ENCODE results near the gene FGF19. TPM values are rescaled to one million over a fixed set of nuclear protein-coding genes. Genes with fewer than 3 reads are reported as not detected.
"Not testable (repeated sequence)": the region's sequence is repeated elsewhere in the genome, so short reads cannot be mapped to it uniquely, and the experiment has no call there.

FGF19 gene
- total RNA-seq, 2 donors from 2014 or later: 0.37 to 0.40 TPM

DNA sequence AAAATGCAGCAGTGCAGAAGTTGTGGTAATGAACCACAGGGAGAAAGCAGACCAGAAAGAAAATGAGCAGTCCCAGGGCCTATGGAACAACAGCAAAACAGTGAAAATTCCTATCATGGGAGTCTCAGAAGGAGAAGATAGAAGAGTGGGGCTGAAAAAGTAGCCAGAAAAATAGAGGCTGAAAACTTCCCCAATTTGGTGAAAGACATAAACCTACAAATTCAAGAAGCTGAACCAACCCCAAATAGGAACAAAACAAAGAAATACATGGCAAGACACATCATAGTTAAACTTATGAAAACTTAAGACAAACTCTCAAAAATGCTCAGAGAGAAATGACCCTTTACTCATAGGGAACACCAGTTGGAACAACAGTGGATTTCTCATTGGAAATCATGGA is 11.4 kb downstream of the FGF19 start:
- H3K9me3 ChIP-seq (ENCODE audit: control insufficient read depth, low read length): no peaks in the 10 kb centered on the region
- H3K36me3 ChIP-seq (ENCODE audit: control insufficient read depth, insufficient read depth, low read length): no peaks in the 10 kb centered on the region
- no peak for DNase-seq
- Mint-ChIP-seq H3K9me3 (peaks cover 5% of the 10 kb centered on the region), H3K4me1 (peaks cover 5% of the 10 kb centered on the region), H3K4me3 (no peak overlapping the region), H3K27me3 (ENCODE audit: insufficient read depth) (no peaks in the 10 kb centered on the region), H3K27ac (no peak overlapping the region), H3K36me3 (ENCODE audit: low read depth) (no peaks in the 10 kb centered on the region)
- H3K9ac ChIP-seq (ENCODE audit: extremely low read depth, low read length, poor library complexity, severe bottlenecking): no peak overlapping the region
- no peaks in the 10 kb centered on the region for H3K4me1 ChIP-seq (ENCODE audit: control insufficient read depth, insufficient read depth, low read length)
- H3K27ac ChIP-seq (ENCODE audit: low read depth, low read length): no peak overlapping the region
- TF ChIP-seq, protein P1, sequence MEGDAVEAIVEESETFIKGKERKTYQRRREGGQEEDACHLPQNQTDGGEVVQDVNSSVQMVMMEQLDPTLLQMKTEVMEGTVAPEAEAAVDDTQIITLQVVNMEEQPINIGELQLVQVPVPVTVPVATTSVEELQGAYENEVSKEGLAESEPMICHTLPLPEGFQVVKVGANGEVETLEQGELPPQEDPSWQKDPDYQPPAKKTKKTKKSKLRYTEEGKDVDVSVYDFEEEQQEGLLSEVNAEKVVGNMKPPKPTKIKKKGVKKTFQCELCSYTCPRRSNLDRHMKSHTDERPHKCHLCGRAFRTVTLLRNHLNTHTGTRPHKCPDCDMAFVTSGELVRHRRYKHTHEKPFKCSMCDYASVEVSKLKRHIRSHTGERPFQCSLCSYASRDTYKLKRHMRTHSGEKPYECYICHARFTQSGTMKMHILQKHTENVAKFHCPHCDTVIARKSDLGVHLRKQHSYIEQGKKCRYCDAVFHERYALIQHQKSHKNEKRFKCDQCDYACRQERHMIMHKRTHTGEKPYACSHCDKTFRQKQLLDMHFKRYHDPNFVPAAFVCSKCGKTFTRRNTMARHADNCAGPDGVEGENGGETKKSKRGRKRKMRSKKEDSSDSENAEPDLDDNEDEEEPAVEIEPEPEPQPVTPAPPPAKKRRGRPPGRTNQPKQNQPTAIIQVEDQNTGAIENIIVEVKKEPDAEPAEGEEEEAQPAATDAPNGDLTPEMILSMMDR (conservative IDR thresholded peaks at IDR 0.05): no peak
- H3K4me3 ChIP-seq (ENCODE audit: low read length): no peak overlapping the region
- H3K27me3 ChIP-seq (ENCODE audit: control insufficient read depth, insufficient read depth, low read length, poor library complexity, severe bottlenecking): no peaks in the 10 kb centered on the region

- H3K27ac Mint-ChIP-seq: no peak overlapping the region
- TF ChIP-seq, protein P1 (conservative IDR thresholded peaks at IDR 0.05): no peak
- H3K9me3 Mint-ChIP-seq: peaks cover 5% of the 10 kb centered on the region
- H3K4me3 Mint-ChIP-seq: no peak overlapping the region
- no peaks in the 10 kb centered on the region for H3K36me3 ChIP-seq (ENCODE audit: control insufficient read depth, insufficient read depth, low read length)
- H3K9ac ChIP-seq (ENCODE audit: extremely low read depth, low read length, poor library complexity, severe bottlenecking): no peak overlapping the region
- H3K9me3 ChIP-seq (ENCODE audit: control insufficient read depth, low read length): no peaks in the 10 kb centered on the region
- peaks cover 1% of the 10 kb centered on the region for H3K27me3 Mint-ChIP-seq (ENCODE audit: insufficient read depth)
- no peak overlapping the region for H3K4me3 ChIP-seq (ENCODE audit: low read length)
- H3K4me1 ChIP-seq (ENCODE audit: control insufficient read depth, insufficient read depth, low read length): no peaks in the 10 kb centered on the region
- H3K27me3 ChIP-seq (ENCODE audit: control insufficient read depth, insufficient read depth, low read length, poor library complexity, severe bottlenecking): no peaks in the 10 kb centered on the region
- no peak overlapping the region for H3K27ac ChIP-seq (ENCODE audit: low read depth, low read length)
- DNase-seq: no peak
- peaks cover 5% of the 10 kb centered on the region for H3K4me1 Mint-ChIP-seq
- 97 to 100% methylated on average over 2 of the region's 2 CpGs for WGBS, 2 experiments (ENCODE audit: insufficient coverage in 1 of 2, insufficient read length in 1 of 2)
- no peaks in the 10 kb centered on the region for H3K36me3 Mint-ChIP-seq (ENCODE audit: low read depth)
Measured at GRCh38 chr11:69691463-69691862, 12.4 kb downstream of the FGF19 start.

DNA sequence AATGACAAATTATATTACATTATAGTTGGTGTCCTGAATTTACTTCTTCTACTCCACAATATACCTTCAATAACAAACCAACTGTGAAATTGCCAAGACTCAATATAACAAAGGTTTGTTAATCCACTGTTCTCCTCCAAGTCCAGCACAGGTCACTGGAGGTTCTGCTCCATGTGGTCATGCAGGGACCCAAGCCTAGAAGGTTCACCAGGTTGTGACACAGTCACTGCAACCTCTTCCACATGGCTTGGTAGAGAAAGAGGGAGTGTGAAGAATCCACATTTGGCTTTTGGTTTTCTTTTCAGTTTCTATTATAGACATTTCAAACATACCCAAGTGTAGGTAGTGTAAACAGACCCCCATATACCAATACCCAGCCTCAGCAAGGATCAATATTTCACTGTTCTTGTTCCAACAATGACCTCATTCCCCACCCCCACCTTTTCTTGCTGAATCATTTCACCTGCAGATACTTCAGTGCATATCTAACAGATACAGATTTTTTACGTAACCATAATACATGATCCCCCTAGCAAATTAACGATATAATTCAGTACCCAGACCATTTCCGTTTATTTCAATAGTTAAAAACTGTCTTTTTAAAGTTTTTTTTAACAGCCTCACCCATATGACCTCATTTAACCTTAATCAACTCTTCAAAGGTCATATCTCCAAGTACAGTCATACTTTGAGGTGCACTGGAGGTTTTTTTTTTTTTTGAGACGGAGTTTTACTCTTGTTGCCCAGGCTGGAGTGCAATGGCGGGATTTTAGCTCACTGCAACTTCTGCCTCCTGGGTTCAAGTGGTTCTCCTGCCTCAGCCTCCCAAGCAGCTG is 14.1 kb downstream of the FGF19 start:
- Histone ChIP-seq H3K27ac (ENCODE audit: low read depth, low read length) (no peak overlapping the region), H3K4me3 (ENCODE audit: low read length) (no peak overlapping the region), H3K9ac (ENCODE audit: extremely low read depth, low read length, poor library complexity, severe bottlenecking) (no peak overlapping the region), H3K36me3 (ENCODE audit: control insufficient read depth, insufficient read depth, low read length) (no peaks in the 10 kb centered on the region), H3K9me3 (ENCODE audit: control insufficient read depth, low read length) (no peaks in the 10 kb centered on the region), H3K27me3 (ENCODE audit: control insufficient read depth, insufficient read depth, low read length, poor library complexity, severe bottlenecking) (peaks cover 8% of the 10 kb centered on the region), H3K4me1 (ENCODE audit: control insufficient read depth, insufficient read depth, low read length) (no peaks in the 10 kb centered on the region)
- peaks cover 5% of the 10 kb centered on the region for H3K4me1 Mint-ChIP-seq
- TF ChIP-seq, protein P1 (conservative IDR thresholded peaks at IDR 0.05): no peak
- peaks cover 10% of the 10 kb centered on the region for H3K27me3 Mint-ChIP-seq (ENCODE audit: insufficient read depth)
- WGBS, 2 experiments (ENCODE audit: insufficient coverage in 1 of 2, insufficient read length in 1 of 2): 96% methylated on average over 3 to 5 of the region's 5 CpGs
- H3K36me3 Mint-ChIP-seq (ENCODE audit: low read depth): no peaks in the 10 kb centered on the region
- H3K27ac Mint-ChIP-seq: no peak overlapping the region
- H3K4me3 Mint-ChIP-seq: no peak overlapping the region
- no peak for DNase-seq
- H3K9me3 Mint-ChIP-seq: peaks cover 5% of the 10 kb centered on the region

DNA sequence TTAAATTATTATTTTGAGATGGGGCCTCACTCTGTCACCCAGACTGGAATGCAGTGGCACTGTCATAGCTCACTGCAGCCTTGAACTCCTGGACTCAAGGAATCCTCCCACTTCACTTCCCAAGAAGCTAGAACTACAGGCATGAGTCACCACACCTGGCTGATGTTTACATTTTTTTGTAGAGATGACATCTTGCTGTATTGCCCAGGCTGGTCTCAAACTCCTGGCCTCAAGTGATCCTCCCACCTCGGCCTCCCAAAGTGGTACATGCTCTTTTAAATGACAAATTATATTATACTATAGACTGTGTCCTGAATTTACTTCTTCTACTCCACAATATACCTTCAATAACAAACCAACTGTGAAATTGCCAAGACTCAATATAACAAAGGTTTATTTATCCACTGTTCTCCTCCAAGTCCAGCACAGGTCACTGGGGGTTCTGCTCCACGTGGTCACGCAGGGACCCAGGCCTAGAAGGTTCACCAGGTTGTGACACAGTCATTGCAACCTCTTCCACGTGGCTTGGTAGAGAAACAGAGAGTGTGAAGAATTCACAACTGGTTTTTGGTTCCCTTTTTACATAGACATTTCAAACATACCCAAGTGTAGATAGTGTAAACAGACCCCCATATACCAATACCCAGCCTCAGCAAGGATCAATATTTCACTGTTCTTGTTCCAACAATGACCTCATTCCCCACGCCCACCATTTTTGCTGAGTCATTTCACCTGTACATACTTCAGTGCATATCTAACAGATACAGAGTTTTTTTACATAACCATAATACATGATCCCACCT is 15.7 kb downstream of the FGF19 start:
- 67 to 86% methylated on average over 1 to 5 of the region's 5 CpGs for WGBS, 2 experiments (ENCODE audit: insufficient coverage in 1 of 2, insufficient read length in 1 of 2)
- not testable (repeated sequence) for DNase-seq; H3K4me3 ChIP-seq (ENCODE audit: low read length); H3K36me3 ChIP-seq (ENCODE audit: control insufficient read depth, insufficient read depth, low read length); H3K9me3 Mint-ChIP-seq; H3K27ac ChIP-seq (ENCODE audit: low read depth, low read length); H3K27ac Mint-ChIP-seq; H3K4me1 ChIP-seq (ENCODE audit: control insufficient read depth, insufficient read depth, low read length); H3K4me3 Mint-ChIP-seq; H3K27me3 ChIP-seq (ENCODE audit: control insufficient read depth, insufficient read depth, low read length, poor library complexity, severe bottlenecking); H3K9me3 ChIP-seq (ENCODE audit: control insufficient read depth, low read length); H3K36me3 Mint-ChIP-seq (ENCODE audit: low read depth); H3K4me1 Mint-ChIP-seq; H3K9ac ChIP-seq (ENCODE audit: extremely low read depth, low read length, poor library complexity, severe bottlenecking)
- H3K27me3 Mint-ChIP-seq (ENCODE audit: insufficient read depth): peaks cover 12% of the 10 kb centered on the region

All from endodermal cell (in vitro differentiated cells).